Measurements from ENCODE around the gene NUP214.
"Not testable (repeated sequence)": the region's sequence is repeated elsewhere in the genome, so short reads cannot be mapped to it uniquely, and the experiment has no call there.

NUP214 gene

GRCh38 chr9:131116281-131117120 is 8.9 kb upstream of the NUP214 start:
- DNase-seq (ENCODE audit: low read depth, low spot score), result no peak

GRCh38 chr9:131117121-131117761 is 8.1 kb upstream of the NUP214 start:
- no peak for DNase-seq (ENCODE audit: low read depth, low spot score)

DNA sequence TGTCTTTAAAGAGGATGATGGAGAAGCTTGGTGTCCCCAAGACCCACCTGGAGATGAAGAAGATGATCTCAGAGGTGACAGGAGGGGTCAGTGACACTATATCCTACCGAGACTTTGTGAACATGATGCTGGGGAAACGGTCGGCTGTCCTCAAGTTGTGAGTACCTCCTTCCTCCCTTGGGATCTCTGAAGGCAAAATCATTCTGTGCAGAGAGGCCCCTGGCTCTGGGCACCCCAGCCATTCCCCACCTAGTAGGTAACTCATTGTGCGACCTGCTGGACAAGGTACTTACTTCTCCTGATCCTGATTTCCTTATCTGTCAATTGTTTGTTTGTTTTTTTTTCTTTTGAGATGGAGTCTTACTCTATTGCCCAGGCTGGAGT is 7.6 kb upstream of the NUP214 start:
- DNase-seq (ENCODE audit: low read depth, low spot score), result no peak

DNA sequence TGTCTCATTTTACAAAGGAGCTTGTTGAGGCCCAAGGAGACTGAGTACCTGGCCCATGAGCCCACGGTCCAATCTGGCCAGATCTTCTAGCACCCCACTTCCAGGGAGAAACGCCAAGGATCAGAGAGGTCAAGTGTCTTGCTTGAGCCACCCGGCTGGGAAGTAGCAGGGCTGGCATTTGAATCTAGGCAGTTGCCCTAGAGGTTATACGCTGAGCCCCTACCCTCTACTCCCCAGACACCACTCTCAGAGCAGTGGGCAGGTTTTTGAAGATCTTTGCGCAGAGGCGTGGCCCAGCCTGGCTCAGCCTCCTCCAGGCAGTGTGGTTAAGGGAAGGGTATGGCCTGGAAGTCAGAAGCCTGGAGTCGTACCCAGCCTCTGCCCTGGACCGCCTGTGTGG is 5.8 kb upstream of the NUP214 start:
- no peak for DNase-seq (ENCODE audit: low read depth, low spot score)

DNA sequence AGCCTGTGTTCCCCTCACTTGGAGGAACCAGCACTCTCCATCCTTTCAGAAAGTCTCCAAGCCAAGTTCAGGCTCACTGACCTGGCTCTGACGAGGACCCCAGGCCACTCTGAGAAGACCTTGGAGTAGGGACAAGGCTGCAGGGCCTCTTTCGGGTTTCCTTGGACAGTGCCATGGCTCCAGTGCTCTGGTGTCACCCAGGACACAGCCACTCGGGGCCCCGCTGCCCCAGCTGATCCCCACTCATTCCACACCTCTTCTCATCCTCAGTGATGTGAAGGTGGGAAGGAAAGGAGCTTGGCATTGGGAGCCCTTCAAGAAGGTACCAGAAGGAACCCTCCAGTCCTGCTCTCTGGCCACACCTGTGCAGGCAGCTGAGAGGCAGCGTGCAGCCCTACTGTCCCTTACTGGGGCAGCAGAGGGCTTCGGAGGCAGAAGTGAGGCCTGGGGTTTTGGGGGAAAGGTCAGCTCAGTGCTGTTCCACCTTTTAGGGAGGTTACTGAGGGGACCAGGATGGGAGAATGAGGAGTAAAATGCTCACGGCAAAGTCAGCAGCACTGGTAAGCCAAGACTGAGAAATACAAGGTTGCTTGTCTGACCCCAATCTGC is 4.7 kb upstream of the NUP214 start:
- no peak for DNase-seq (ENCODE audit: low read depth, low spot score)

DNA sequence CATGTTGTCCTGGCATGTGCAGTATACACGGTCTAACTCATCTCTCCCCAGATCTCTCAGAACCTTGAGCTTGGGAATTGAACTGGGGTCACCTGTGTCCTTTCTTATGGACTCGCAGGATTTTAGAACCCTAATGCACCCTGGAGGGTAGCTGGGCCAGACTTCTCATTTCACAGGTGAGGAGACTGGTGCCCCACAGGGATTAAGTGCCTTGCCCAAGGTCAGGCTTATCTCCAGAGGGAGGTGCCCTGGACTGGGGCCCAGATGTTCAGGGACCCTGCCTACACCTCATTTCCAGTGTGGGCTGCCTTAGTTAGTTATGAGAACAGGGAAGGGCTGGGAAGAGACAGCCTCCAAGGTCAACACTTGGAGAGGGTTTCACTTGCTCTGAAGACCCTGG is 4.0 kb upstream of the NUP214 start:
- no peak for DNase-seq (ENCODE audit: low read depth, low spot score)

- DNase-seq (ENCODE audit: low read depth, low spot score), result no peak
Measured at GRCh38 chr9:131122158-131122557, 3.2 kb upstream of the NUP214 start.

GRCh38 chr9:131125038-131125287 is 423 bp upstream of the NUP214 start:
- DNase-seq (ENCODE audit: low read depth, low spot score), result no peak

DNA sequence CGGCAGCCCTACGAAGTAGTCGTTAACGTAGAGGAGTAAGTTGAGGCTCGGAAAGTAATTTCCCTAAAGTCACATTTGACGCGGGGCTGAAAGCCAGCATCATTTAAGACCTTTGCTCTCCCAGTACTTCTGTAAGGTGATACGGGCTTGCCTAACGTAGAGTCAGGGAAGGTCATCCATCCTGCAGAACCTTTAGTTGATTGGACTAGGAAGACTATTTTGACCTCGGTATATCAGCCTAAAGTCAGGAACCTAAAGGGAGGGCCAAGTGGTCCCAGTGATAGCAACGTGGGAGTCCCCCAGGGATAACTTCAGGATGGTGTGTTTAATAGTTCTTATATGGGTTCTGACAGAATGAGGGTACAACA is 657 bp downstream of the NUP214 start:
- DNase-seq (ENCODE audit: low read depth, low spot score), result no peak

DNA sequence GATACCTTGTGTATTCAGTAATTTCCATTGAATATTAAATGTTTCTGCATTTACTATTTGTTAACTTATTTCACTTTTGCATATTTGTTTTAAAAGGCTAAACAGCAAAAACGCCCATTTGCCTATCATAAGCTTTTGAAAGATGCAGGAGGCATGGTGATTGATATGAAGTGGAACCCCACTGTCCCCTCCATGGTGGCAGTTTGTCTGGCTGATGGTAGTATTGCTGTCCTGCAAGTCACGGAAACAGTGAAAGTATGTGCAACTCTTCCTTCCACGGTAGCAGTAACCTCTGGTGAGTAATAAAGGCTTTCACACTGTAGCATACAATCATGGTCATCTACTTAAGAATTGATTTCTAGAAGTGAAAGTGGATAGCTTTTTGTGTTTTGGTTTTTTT is 3.8 kb downstream of the NUP214 start:
- no peak for DNase-seq (ENCODE audit: low read depth, low spot score)

GRCh38 chr9:131138676-131139075 is 13.3 kb downstream of the NUP214 start:
- DNase-seq (ENCODE audit: low read depth, low spot score), result no peak

- DNase-seq (ENCODE audit: low read depth, low spot score), result no peak
Measured at GRCh38 chr9:131140112-131140511, 14.7 kb downstream of the NUP214 start.

DNA sequence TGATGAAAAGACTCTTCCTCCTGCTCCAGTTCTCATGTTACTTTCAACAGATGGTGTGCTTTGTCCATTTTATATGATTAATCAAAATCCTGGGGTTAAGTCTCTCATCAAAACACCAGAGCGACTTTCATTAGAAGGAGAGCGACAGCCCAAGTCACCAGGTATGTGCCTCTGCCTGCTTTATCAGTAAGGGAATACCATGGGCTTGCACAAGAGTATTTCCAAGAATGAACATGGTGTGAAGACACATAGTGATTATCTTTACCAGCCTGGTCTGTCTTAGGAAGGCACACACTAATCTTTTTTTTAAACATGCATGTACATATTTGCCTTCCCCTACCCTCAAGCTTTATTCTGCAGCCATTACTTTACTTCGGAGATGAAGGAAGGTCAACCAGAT is 15.2 kb downstream of the NUP214 start:
- no peak for DNase-seq (ENCODE audit: low read depth, low spot score)

GRCh38 chr9:131142160-131142559 is 16.8 kb downstream of the NUP214 start:
- no peak for DNase-seq (ENCODE audit: low read depth, low spot score)

GRCh38 chr9:131144201-131144600 is 18.8 kb downstream of the NUP214 start:
- no peak for DNase-seq (ENCODE audit: low read depth, low spot score)

GRCh38 chr9:131145245-131145644 is 19.9 kb downstream of the NUP214 start:
- DNase-seq (ENCODE audit: low read depth, low spot score), result no peak

- DNase-seq (ENCODE audit: low read depth, low spot score), result no peak
Measured at GRCh38 chr9:131146186-131146585, 20.8 kb downstream of the NUP214 start.

- DNase-seq (ENCODE audit: low read depth, low spot score), result no peak
Measured at GRCh38 chr9:131148276-131148675, 22.9 kb downstream of the NUP214 start.

- no peak for DNase-seq (ENCODE audit: low read depth, low spot score)
Measured at GRCh38 chr9:131148966-131149687, 23.7 kb downstream of the NUP214 start.

DNA sequence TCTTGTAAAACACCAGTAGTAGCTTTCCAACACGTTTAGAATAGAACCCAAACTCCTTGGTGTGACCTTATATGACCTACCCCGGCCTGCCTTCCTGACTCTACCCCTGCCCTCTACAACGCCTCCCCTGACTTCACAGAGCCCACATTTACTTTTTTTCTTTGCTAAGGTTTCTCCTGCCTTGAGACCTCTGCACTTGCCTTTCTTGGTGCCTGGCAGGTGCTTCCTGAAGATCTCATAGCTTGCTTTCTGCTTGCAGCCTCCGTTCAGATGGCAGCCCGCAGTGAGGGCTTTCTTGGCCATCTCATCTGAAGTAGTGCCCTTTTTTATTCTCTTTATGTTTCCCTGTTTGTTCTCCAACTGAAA is 24.3 kb downstream of the NUP214 start:
- no peak for DNase-seq (ENCODE audit: low read depth, low spot score)

DNA sequence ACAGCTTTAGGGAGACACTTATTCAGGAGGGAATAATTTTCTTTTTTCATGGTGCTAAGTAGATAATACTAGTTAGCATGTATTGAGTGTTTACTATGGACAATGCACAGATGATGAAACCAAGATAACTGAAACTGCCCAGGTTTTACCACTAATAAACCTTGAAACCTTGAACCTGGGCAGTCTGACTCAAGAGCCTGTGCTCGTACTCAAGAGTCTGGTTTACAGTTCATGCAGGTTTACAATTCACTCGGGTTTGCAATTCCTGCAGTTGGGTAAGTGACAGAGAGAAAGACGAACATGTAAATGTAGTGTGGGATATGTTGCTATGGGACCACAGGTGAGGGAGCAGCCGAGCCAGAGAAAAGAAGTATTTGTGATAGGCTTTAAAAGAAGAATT is 28.2 kb downstream of the NUP214 start:
- DNase-seq (ENCODE audit: low read depth, low spot score), result no peak

DNA sequence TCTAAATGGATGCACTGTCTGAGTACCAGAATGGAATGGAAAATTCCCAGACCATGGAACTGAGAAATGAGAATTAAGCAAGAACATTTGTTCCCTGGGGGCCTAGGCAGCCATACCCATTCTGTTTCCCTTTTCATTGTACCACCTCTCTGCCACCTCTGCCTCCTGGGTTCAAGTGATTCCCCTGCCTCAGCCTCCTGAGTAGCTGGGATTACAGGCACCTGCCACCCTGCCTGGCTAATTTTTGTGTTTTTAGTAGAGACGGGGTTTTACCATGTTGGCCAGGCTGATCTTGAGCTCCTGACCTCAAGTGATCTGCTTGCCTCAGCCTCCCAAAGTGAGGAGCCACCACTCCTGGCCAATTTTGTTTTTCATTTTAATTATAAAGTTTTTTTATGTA is 33.3 kb downstream of the NUP214 start:
- not testable (repeated sequence) for DNase-seq (ENCODE audit: low read depth, low spot score)

All from iPS DF 19.7 (cell line).